ENCODE results near the gene LGALS7B. TPM values are rescaled to one million over a fixed set of nuclear protein-coding genes. Genes with fewer than 3 reads are reported as not detected.
"Not testable (repeated sequence)": the region's sequence is repeated elsewhere in the genome, so short reads cannot be mapped to it uniquely, and the experiment has no call there.

The LGALS7B gene
- total and polyA plus RNA-seq, 8 donors = 0.38 TPM; not detected in 7

DNA sequence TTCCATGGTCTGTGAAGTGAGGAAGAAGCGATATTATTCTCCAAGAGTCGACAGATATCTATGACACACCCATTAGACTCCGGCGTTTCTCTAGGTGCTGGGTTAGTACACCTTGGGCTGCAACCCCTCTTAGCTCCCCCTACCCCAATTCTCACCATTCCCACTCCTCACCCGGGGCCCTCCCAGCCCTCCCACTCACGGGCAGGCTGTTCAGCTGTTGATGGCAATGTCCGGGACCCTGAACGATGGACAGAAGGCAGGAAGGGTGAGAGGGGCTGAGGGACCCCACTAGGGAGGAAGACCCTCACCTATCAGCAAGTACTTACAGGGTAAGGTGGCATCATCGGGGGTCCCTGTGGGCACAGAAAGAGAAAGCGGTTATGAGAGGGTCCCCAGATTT lies 14.5 kb downstream of the LGALS7B start:
- Histone ChIP-seq H3K4me3 (no peak overlapping the region), H3K4me1 (no peaks in the 10 kb centered on the region), H3K9me3 (no peaks in the 10 kb centered on the region), H3K27ac (no peak overlapping the region), H3K36me3 (no peaks in the 10 kb centered on the region), H3K27me3 (no peaks in the 10 kb centered on the region)
- no peak for ATAC-seq
- no peak for DNase-seq
- no peak for TF ChIP-seq CTCF (IDR thresholded peaks at IDR 0.05)
- no peak for FAIRE-seq
- intact Hi-C loops (cut with DNase I) = no loop called here
- WGBS, 2 donors = 81 to 89% methylated on average over 10 of the region's 10 CpGs

DNA sequence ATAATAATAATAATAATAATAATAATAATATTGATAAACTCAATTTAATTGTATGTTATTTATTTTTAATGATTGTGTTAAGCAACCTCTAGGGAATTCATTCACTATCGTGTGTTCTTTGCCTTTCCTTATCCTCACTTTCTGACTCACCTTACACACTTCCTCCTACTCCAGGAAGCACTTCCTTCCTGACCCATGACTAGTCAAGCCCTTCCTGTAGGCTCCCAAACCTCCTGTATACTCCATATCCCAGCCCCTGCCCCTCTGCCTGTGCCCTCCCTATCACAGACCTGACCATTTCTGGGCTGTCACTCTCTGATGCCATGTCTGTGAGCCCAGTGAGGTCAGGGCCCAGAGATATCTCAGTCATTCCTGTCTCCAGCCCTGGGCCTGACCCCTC lies 16.2 kb downstream of the LGALS7B start:
- no peak overlapping the region for H3K27ac ChIP-seq
- WGBS, 2 donors = 67 to 76% methylated on average over 1 of the region's 1 CpG
- no peaks in the 10 kb centered on the region for H3K9me3 ChIP-seq
- H3K27me3 ChIP-seq = no peaks in the 10 kb centered on the region
- H3K4me3 ChIP-seq = no peak overlapping the region
- DNase-seq (no peak), ATAC-seq (no peak), FAIRE-seq (no peak)
- TF ChIP-seq CTCF (IDR thresholded peaks at IDR 0.05) = no peak
- intact Hi-C loops (cut with DNase I) = no loop called here
- no peaks in the 10 kb centered on the region for H3K36me3 ChIP-seq
- H3K4me1 ChIP-seq = no peaks in the 10 kb centered on the region

DNA sequence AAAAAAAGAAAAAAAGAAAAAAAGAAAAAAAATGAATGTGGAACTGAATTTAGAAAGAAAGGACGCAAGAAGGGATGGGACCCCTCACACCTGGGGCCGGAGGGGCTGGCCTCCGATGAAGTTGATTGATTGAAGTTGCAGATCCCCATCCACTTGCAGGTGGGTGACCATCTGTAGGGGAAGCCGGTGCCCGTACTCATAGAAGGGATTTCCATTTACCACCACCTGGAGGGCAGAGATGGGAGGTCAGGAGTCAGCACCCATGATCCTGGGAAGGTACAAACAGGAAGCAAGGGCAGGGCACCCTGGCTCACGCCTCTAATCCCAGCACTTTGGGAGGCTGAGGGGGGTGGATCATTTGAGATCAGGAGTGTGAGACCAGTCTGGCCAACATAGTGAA lies 17.4 kb downstream of the LGALS7B start:
- no peak for ATAC-seq
- intact Hi-C loops (cut with DNase I) = no loop called here

DNA sequence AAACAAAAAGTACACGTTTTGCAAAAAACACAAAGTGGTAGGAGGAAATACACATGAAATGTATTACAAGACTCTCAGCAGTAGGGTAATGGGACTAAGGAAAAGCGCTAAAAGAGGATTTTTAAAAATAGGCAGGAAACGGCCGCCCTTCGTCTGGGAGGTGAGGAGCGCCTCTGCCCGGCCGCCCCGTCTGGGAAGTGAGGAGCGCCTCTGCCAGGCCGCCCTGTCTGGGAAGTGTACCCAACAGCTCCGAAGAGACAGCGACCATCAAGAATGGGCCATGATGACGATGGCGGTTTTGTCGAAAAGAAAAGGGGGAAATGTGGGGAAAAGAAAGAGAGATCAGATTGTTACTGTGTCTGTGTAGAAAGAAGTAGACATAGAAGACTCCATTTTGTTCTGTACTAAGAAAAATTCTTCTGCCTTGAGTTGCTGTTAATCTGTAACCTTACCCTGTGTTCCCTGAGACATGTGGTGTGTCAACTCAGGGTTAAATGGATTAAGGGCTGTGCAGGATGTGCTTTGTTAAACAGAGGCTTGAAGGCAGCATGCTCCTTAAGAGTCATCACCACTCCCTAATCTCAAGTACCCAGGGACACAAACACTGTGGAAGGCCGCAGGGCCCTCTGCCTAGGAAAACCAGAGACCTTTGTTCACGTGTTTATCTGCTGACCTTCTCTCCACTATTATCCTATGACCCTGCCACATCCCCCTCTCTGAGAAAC lies 18.5 kb downstream of the LGALS7B start:
- H3K9me3 ChIP-seq; ATAC-seq; intact Hi-C loops (cut with DNase I); H3K4me1 ChIP-seq; H3K27ac ChIP-seq; H3K4me3 ChIP-seq; H3K27me3 ChIP-seq; H3K36me3 ChIP-seq; FAIRE-seq; DNase-seq: not testable (repeated sequence)
- WGBS, 2 donors = 79 to 83% methylated on average over 14 of the region's 18 CpGs

More for the DNA sequence above, 17.4 kb downstream of the LGALS7B start:
- FAIRE-seq (no peak), DNase-seq (no peak)
- WGBS, 2 donors = 90 to 91% methylated on average over 6 of the region's 6 CpGs
- no peak overlapping the region for H3K27ac ChIP-seq
- no peak for TF ChIP-seq CTCF (IDR thresholded peaks at IDR 0.05)
- H3K4me3 ChIP-seq = no peak overlapping the region
- no peaks in the 10 kb centered on the region for H3K27me3 ChIP-seq
- H3K36me3 ChIP-seq = no peaks in the 10 kb centered on the region
- no peaks in the 10 kb centered on the region for H3K4me1 ChIP-seq
- no peaks in the 10 kb centered on the region for H3K9me3 ChIP-seq

- H3K9me3 ChIP-seq = no peaks in the 10 kb centered on the region
- TF ChIP-seq CTCF (IDR thresholded peaks at IDR 0.05) = no peak
- peaks cover 0 to 7% (median 7%) of the 10 kb centered on the region in 3 donors for H3K4me1 ChIP-seq
- WGBS, 2 donors = 95% methylated on average over 17 of the region's 17 CpGs
- no peaks in the 10 kb centered on the region for H3K27me3 ChIP-seq
- intact Hi-C loops (cut with DNase I) = no loop called here
- no peak for DNase-seq
- H3K4me3 ChIP-seq = no peak overlapping the region
- H3K36me3 ChIP-seq = no peaks in the 10 kb centered on the region
- no peak for FAIRE-seq
- ATAC-seq = no peak
- H3K27ac ChIP-seq = no peak overlapping the region
These were observed 19.7 kb downstream of the LGALS7B start for GRCh38 chr19:38808741-38809140.

All from pancreas (tissue), 10 donors.